Measurements from ENCODE around the gene SEMA7A.
A peak's percentile ranks its signal among the peaks of the same experiment; 100 is the strongest.

The SEMA7A gene

DNA sequence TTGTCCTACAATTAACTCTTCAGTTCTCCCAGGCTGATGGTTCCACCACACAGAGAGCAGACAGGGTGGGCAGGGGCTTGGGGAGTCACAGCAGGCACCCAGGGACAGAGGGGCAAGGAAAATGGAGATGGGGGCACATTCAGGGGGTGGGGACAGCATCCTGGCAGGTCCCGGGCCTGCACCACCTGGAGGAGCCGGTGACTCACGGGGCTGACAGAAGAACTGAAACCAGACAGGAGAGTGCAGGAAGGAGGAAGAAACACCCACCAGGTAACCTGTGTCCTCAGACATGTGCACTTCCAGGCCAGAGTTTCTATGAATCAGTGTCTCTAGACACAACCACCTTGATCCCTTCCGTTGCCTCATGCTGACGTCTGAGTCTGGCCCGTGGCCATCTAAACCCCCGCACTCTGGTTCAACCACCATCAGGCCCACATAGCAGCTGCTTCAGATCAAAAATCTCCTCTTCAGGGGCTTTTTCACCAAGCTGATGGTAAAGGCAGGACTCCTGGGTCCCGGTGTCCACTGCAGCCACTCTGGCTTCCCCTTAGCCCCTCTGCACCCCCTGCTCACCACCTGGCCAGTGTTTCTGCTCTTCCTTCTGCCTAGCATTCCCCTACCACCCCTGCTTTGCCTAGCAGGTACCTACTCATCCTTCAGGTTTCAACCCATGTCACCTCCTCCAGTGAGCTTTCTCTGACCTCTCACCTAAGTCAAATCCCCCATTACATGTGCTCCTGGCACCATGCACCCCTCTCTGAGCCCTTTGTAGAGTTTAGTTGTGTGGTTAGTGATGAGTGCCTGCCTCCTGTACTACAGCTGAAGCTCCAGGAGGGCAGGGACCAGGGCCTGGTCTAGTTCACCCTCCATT is 49.8 kb downstream of the SEMA7A start:
- H3K4me3 ChIP-seq (ENCODE audit: low read length), result no peak overlapping the region
- no peak for DNase-seq (ENCODE audit: low read depth)
- TF ChIP-seq, protein P1, sequence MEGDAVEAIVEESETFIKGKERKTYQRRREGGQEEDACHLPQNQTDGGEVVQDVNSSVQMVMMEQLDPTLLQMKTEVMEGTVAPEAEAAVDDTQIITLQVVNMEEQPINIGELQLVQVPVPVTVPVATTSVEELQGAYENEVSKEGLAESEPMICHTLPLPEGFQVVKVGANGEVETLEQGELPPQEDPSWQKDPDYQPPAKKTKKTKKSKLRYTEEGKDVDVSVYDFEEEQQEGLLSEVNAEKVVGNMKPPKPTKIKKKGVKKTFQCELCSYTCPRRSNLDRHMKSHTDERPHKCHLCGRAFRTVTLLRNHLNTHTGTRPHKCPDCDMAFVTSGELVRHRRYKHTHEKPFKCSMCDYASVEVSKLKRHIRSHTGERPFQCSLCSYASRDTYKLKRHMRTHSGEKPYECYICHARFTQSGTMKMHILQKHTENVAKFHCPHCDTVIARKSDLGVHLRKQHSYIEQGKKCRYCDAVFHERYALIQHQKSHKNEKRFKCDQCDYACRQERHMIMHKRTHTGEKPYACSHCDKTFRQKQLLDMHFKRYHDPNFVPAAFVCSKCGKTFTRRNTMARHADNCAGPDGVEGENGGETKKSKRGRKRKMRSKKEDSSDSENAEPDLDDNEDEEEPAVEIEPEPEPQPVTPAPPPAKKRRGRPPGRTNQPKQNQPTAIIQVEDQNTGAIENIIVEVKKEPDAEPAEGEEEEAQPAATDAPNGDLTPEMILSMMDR (conservative IDR thresholded peaks at IDR 0.05; ENCODE audit: low read length), result no peak

DNA sequence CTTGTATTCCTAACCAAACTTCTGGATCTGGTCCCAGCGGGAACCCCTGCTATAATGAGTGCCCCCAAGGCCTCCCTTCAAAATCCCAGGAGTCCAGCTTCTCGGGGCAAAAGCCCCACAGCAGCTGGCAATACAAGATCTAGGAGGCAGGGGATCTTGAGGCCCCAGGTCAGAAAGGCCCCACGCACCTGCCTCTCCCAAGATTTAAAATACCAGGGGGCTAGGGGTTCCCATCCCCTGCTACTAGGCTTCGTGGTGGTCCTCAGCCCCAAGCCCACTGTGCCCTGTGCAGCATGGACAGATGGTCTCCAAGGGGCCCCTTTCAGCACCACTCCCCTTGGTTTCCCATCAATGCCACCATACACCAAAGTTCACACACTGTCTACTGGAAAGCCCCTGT is 50.5 kb downstream of the SEMA7A start:
- DNase-seq (ENCODE audit: low read depth), result no peak
- no peak overlapping the region for H3K4me3 ChIP-seq (ENCODE audit: low read length)
- TF ChIP-seq, protein P1 (conservative IDR thresholded peaks at IDR 0.05; ENCODE audit: low read length), result no peak

DNA sequence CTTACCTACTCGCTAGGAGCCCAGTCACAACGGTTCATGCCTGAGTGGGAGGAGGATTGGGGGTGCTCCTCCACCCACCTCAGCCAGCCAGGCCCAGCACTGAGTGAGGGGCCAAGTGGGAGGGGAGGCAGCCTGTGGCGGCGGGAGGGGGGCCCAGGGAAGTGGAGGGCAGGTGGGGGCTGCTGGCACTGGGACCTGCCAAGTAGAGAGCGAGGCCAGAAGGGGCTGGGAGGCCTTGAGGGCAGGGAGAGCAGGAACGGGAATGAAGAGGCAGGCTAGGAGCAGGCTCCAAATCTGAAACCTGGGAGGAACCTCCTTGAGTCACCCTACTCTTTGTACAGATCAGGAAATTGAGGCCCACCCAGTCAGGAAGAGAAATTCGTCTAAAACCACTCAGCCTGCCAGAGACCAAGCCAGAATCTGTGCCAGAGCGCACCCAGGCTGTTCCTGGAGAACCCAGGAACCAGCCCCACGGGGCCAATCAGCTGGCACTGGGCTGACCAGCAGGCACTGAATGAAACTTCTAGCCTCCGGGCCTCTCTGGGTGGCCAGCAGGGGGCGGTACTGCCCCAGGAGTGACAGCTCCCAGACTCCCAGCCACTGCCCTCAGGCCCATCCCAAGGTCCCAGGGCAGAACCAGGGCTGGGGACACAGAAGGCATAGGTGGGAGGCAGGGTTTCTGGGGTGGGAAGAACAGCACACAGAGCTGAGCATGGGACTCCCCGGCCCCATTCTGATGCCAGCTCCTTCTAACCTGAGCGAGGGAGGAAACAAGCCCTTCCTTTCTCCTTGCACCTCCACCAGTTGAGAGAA is 51.5 kb downstream of the SEMA7A start:
- DNase-seq (ENCODE audit: low read depth), result peak; percentile 70
- no peak overlapping the region for H3K4me3 ChIP-seq (ENCODE audit: low read length)
- TF ChIP-seq, protein P1 (conservative IDR thresholded peaks at IDR 0.05; ENCODE audit: low read length), result peak; percentile 94

DNA sequence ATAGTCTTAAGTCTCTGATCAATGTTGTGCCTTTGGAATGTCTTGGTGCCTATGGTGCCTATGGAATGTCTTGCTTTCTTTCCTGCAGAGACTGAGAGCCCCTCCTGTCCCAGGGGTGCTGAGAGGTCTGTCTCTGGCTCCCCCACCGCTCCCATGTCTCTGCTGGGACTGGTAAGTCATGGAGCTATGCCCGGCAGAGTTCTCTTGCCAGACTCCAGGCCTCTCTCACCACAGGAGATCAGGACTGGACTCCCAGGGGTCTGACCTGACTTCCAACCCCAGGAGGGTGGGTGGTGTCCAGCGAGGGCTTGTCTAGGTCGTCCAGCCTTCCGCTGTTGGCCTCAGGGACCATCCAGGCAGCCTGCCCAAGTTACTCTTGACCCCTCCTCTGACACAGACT is 52.3 kb downstream of the SEMA7A start:
- DNase-seq (ENCODE audit: low read depth), result no peak
- TF ChIP-seq, protein P1 (conservative IDR thresholded peaks at IDR 0.05; ENCODE audit: low read length), result no peak
- H3K4me3 ChIP-seq (ENCODE audit: low read length), result no peak overlapping the region

DNA sequence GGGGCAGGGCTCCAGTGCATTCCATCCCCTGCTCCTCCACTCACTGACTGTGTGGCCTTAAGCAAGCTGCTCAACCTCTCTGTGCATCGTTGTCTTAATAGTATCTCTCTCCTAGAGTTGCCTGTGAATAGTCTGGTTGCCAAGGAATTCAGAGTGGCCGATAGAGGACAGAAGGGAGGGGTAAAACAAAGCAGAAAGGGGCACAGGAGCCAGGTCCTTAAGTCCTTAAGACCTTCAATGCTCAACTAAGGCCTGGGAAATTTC is 52.6 kb downstream of the SEMA7A start:
- TF ChIP-seq, protein P1 (conservative IDR thresholded peaks at IDR 0.05; ENCODE audit: low read length), result no peak
- DNase-seq (ENCODE audit: low read depth), result no peak
- H3K4me3 ChIP-seq (ENCODE audit: low read length), result no peak overlapping the region

DNA sequence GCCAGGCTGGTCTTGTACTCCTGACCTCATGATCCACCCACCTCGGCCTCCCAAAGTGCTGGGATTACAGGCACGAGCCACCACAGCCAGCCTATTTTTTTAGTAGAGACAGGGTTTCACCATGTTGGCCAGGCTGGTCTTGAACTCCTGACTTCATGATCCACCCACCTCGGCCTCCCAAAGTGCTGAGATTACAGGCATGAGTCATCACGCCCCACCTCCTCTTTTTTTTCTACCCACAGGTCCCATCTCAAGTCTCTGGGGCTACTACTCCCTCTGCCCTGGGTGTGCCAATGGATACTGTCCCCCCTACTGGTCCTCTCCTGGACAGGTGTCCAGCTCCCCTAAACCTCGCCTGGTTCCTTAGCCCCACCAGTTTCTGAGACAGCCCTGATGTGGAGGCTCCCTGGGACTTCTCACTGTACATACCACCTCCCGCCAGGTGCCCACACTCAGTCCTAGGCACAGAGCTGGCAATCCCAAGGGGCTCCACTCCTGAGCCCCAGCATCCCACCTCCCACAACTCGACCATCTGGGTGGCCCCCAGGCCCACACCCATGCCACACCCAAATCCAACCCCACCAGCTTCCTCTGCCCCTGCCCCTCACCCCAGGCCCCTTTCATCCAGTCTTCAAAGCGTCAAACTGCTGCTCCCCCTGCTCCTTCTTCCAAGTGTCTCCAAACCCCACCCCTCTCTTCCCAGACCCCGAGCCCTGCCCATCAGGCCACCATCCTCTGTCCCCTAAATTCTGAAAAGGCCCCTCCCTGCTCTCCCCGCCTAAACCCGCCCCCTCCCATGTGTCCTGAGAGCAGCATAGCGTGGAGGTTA is 53.2 kb downstream of the SEMA7A start:
- no peak overlapping the region for H3K4me3 ChIP-seq (ENCODE audit: low read length)
- TF ChIP-seq, protein P1 (conservative IDR thresholded peaks at IDR 0.05; ENCODE audit: low read length), result no peak
- no peak for DNase-seq (ENCODE audit: low read depth)
